ENCODE data around the gene OR6C65.
"Not testable (repeated sequence)": the region's sequence is repeated elsewhere in the genome, so short reads cannot be mapped to it uniquely, and the experiment has no call there.

- not testable (repeated sequence) for TF ChIP-seq CTCF (IDR thresholded peaks at IDR 0.05); EZH2 (IDR thresholded peaks at IDR 0.05; ENCODE audit: borderline replicate concordance, insufficient read depth, low read depth, low read length, poor library complexity, severe bottlenecking)
Measured at GRCh38 chr12:55441233-55441632, 40.9 kb downstream of the OR6C65 start.
